Uterus (tissue), 2 donors: ENCODE data around the gene C17orf100.
"Not testable (repeated sequence)": the region's sequence is repeated elsewhere in the genome, so short reads cannot be mapped to it uniquely, and the experiment has no call there.

Experiments
- POLR2A ChIP-seq, 2 donors: fragments of 450-650 bp; IDR thresholded peaks; one replicate each; pipeline ENCODE4 v1.6.1; 2016; ENCODE audit warnings: antibody characterized with exemption in 2 of 2, mild to moderate bottlenecking in 1 of 2, moderate library complexity in 1 of 2
- TF ChIP-seq, protein P1 (sequence below), 4 experiments: fragments of 200-600 bp in 2 of 4; fragments of 450-650 bp in 2 of 4; sonication (generic) in 2 of 4; IDR thresholded peaks; one replicate each; pipeline ENCODE4 v1.5.1; 2016 to 2019; ENCODE audit warnings: antibody characterized with exemption in 4 of 4, mild to moderate bottlenecking in 2 of 4, moderate library complexity in 1 of 4

DNA sequence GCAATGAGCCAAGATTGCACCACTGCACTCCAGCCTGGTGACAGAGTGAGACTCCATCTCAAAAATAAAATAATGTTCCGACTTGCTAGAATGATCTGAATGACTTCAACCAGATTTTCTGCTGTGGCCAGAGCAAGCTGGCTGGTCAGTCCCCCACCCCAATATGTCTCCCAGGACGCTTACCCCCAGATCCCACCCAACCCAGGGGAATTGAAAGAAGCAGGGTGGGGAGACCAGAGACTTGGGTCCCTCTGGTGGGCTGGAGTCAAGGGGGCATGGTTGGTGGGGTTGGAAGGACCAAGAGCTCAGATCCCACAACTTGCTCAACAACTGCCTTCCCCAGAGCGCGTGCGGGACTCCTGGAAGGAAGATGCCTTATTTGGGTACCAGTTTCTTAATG is 6.8 kb downstream of the C17orf100 start:
- TF ChIP-seq, protein P1, sequence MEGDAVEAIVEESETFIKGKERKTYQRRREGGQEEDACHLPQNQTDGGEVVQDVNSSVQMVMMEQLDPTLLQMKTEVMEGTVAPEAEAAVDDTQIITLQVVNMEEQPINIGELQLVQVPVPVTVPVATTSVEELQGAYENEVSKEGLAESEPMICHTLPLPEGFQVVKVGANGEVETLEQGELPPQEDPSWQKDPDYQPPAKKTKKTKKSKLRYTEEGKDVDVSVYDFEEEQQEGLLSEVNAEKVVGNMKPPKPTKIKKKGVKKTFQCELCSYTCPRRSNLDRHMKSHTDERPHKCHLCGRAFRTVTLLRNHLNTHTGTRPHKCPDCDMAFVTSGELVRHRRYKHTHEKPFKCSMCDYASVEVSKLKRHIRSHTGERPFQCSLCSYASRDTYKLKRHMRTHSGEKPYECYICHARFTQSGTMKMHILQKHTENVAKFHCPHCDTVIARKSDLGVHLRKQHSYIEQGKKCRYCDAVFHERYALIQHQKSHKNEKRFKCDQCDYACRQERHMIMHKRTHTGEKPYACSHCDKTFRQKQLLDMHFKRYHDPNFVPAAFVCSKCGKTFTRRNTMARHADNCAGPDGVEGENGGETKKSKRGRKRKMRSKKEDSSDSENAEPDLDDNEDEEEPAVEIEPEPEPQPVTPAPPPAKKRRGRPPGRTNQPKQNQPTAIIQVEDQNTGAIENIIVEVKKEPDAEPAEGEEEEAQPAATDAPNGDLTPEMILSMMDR (IDR thresholded peaks at IDR 0.05): not testable (repeated sequence)
- TF ChIP-seq POLR2A (IDR thresholded peaks at IDR 0.05): not testable (repeated sequence)
